SJSA1 (cell line): ENCODE results near the gene CHRNA4. TPM values are rescaled to one million over a fixed set of nuclear protein-coding genes. Genes with fewer than 3 reads are reported as not detected.

ENCODE experiments used
- DNase-seq, 2 experiments: peaks; one replicate each; pipeline ENCODE4 v3.0.0-alpha.2; 2015 to 2020; ENCODE audit warnings: low spot score in 2 of 2, low read depth in 1 of 2
- H3K27ac ChIP-seq: fragments of 250-450 bp; sonication (Bioruptor Pico); 2 replicates; pipeline ENCODE4 v1.5.1; 2020; ENCODE audit warnings: mild to moderate bottlenecking, moderate library complexity
- H3K27me3 ChIP-seq: fragments of 250-450 bp; sonication (Bioruptor Pico); replicated peaks from 2 replicates; pipeline ENCODE4 v1.5.1; 2020; ENCODE audit warnings: mild to moderate bottlenecking, moderate library complexity
- H3K36me3 ChIP-seq: fragments of 250-450 bp; sonication (Bioruptor Pico); 2 replicates; pipeline ENCODE4 v1.5.1; 2020; ENCODE audit warnings: mild to moderate bottlenecking
- H3K4me1 ChIP-seq: fragments of 250-450 bp; sonication (Bioruptor Pico); replicated peaks from 2 replicates; pipeline ENCODE4 v1.6.1; 2021; ENCODE audit warnings: mild to moderate bottlenecking
- H3K4me3 ChIP-seq: fragments of 250-450 bp; sonication (Bioruptor Pico); 2 replicates; pipeline ENCODE4 v1.5.1; 2020; ENCODE audit warnings: mild to moderate bottlenecking
- H3K9me3 ChIP-seq: fragments of 250-450 bp; sonication (Bioruptor Pico); replicated peaks from 2 replicates; pipeline ENCODE4 v1.5.1; 2020; ENCODE audit warnings: mild to moderate bottlenecking
- total RNA-seq: library from RNA; depleted of rRNA; stranded (reverse); fragments of >200 nt; shearing (Covaris generic); gene quantifications from 2 replicates; pipeline ENCODE4 v1.2.3, GENCODE V29; 2014; rRNA removed

CHRNA4 gene
- total RNA-seq = not detected in 2 replicates

DNA sequence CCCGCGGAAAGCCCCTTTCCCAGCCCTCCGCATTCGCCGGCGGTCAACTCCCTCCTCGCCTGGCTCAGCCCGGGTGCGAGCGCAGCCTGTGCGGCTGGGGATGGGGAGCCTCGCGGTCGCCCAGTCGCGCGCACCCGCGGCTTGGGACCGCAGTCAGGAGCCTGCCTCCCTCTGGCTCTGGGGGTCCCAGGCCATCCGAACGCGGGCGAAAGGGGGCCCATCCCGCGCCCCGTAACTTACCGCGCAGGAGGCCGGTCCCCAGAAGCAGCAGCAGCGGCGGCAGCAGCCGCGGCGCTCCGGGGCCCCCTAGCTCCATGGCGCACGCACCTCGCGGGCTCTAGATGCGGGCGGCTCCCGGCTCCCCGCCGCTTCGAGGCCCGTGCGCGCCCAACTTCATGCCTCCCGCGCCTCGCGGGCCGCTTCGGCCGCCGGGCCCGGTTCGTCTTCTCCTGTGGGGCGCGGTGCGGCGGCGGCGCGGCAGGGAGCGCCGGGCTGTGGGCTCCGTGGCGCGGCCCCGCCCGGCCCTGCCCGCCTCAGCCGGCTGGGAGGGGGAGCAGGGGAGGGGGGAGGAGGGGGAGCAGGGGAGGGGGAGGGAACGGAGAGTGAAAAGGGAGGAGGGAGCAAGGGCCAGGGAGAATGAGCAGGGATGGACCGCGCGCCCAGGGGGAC, at the start of gene CHRNA4:
CHRNA4 (minus strand) TSS at position 500 of the 669 bp plus-strand sequence; CDS start at position 316, 184 bp downstream.
- Histone ChIP-seq H3K27me3 (peaks cover 65% of the 10 kb centered on the region), H3K27ac (no peak within 1 kb of the TSS), H3K4me1 (no peaks in the 10 kb centered on the region), H3K36me3 (no peaks in the 10 kb centered on the region), H3K4me3 (no peak within 1 kb of the TSS), H3K9me3 (no peaks in the 10 kb centered on the region)
- no peak for DNase-seq

- Histone ChIP-seq H3K36me3 (no peaks in the 10 kb centered on the region), H3K27me3 (peaks cover 68% of the 10 kb centered on the region), H3K27ac (no peak overlapping the region), H3K4me1 (no peaks in the 10 kb centered on the region), H3K4me3 (no peak overlapping the region), H3K9me3 (no peaks in the 10 kb centered on the region)
- DNase-seq = no peak
Measured at GRCh38 chr20:63409834-63410435, 48.8 kb upstream of the CHRNA4 start.

DNA sequence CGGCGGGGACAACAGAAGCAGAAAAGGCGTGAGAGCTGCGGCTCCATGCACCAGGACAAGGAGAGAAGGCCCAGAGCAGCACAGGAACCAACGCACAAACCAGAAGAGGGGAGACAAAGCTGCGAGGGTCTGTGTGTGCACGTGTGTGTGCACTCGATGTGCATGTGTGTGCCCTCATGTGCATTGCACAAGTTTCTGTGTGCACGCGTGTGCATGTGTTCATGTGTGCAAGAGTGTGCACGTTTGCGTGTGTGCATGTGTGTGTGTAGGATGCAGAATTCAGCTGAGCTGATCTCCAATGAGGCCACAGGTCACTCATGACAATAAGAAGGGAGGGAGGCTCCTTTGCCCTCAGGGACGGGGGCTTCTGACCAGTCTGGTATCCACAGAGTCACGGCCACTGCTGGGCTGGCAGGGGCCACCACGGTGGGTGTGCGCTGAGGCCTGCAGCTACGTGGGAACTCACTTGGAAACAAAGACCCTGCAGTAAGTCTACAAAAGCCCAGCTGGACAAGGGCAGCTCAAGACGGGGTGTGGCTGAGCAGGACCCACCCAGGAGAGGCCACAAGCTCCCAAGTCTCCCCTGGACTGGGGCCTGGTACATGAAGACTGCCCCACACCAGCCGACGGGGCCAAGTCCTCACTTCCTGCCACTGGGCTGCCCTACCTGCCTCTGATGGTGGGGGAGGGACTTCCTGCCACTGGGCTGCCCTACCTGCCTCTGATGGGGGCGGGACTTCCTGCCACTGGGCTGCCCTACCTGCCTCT, 48.1 kb upstream of the CHRNA4 start:
- Histone ChIP-seq H3K4me3 (no peak overlapping the region), H3K36me3 (no peaks in the 10 kb centered on the region), H3K27me3 (peaks cover 66% of the 10 kb centered on the region), H3K27ac (no peak overlapping the region), H3K9me3 (no peaks in the 10 kb centered on the region), H3K4me1 (no peaks in the 10 kb centered on the region)
- no peak for DNase-seq

- H3K4me1 ChIP-seq = no peaks in the 10 kb centered on the region
- H3K36me3 ChIP-seq = no peaks in the 10 kb centered on the region
- DNase-seq = no peak
- peaks cover 61% of the 10 kb centered on the region for H3K27me3 ChIP-seq
- no peak overlapping the region for H3K27ac ChIP-seq
- no peak overlapping the region for H3K4me3 ChIP-seq
- H3K9me3 ChIP-seq = no peaks in the 10 kb centered on the region
Measured at GRCh38 chr20:63408684-63409046, 47.5 kb upstream of the CHRNA4 start.

- Histone ChIP-seq H3K27me3 (peaks cover 61% of the 10 kb centered on the region), H3K36me3 (no peaks in the 10 kb centered on the region), H3K9me3 (no peaks in the 10 kb centered on the region), H3K27ac (no peak overlapping the region), H3K4me3 (no peak overlapping the region), H3K4me1 (no peaks in the 10 kb centered on the region)
- DNase-seq = no peak
Measured at GRCh38 chr20:63407928-63408683, 47.0 kb upstream of the CHRNA4 start.

DNA sequence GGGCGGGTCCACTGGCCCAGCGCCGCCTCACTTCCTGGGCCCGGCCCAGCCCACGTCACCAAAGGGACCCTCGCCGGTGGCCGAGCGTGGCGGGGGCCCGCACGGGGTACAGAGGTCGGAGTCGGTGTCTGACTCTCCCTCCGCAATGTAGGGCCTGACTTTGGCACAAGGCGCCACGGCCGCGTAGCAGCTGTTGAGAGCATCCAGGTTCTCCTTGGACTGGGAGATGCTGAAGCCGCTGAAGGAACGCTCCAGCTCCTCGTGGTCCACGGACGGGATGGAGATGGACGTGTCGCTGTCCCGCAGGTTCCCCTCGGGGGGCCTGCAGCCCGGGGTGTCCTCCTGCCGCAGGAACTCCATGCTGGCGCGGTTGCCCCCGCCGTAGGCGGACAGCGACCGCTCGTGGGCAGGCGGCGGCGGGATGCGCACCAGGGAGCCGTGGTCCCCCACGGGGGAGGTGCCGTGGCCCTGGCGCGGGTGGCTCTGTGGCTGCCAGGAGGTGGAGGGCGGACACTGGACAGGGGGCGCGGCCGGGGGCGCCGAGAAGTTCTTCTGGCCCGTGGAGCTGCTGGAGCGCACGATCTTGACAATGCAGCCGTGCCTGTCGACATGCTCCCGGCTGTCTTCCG, 45.6 kb upstream of the CHRNA4 start:
- Histone ChIP-seq H3K9me3 (no peaks in the 10 kb centered on the region), H3K36me3 (no peaks in the 10 kb centered on the region), H3K4me3 (no peak overlapping the region), H3K27me3 (peaks cover 56% of the 10 kb centered on the region), H3K4me1 (no peaks in the 10 kb centered on the region), H3K27ac (no peak overlapping the region)
- DNase-seq = no peak

DNA sequence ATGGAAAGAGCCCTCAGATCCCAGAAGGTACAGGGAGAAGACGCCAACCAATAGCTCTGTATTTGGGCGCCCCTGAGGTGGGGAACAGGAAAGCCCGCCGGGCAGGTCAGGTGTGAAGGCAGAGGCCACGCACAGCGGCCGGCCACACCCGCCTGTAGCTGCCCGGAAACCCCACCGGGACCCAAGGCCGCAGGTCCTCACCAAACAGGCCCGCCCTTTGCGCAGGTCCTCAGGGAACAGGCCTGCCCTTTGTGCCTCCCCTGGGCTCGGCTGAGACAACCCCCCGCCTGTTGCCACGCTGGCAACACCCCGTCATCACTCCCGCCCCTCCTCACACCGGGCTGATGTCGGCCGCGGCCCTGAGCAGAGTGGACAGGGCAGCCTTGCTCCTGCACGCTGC, 44.9 kb upstream of the CHRNA4 start:
- no peak for DNase-seq
- no peaks in the 10 kb centered on the region for H3K9me3 ChIP-seq
- H3K27ac ChIP-seq = no peak overlapping the region
- H3K4me1 ChIP-seq = no peaks in the 10 kb centered on the region
- H3K4me3 ChIP-seq = no peak overlapping the region
- no peaks in the 10 kb centered on the region for H3K36me3 ChIP-seq
- H3K27me3 ChIP-seq = peaks cover 53% of the 10 kb centered on the region

- Histone ChIP-seq H3K4me3 (no peak overlapping the region), H3K27me3 (peaks cover 53% of the 10 kb centered on the region), H3K9me3 (no peaks in the 10 kb centered on the region), H3K27ac (no peak overlapping the region), H3K4me1 (no peaks in the 10 kb centered on the region), H3K36me3 (no peaks in the 10 kb centered on the region)
- no peak for DNase-seq
Measured at GRCh38 chr20:63405102-63405730, 44.1 kb upstream of the CHRNA4 start.

GRCh38 chr20:63404129-63405085, 43.3 kb upstream of the CHRNA4 start:
- Histone ChIP-seq H3K36me3 (no peaks in the 10 kb centered on the region), H3K27me3 (peaks cover 55% of the 10 kb centered on the region), H3K9me3 (no peaks in the 10 kb centered on the region), H3K4me1 (no peaks in the 10 kb centered on the region), H3K27ac (no peak overlapping the region), H3K4me3 (no peak overlapping the region)
- no peak for DNase-seq

DNA sequence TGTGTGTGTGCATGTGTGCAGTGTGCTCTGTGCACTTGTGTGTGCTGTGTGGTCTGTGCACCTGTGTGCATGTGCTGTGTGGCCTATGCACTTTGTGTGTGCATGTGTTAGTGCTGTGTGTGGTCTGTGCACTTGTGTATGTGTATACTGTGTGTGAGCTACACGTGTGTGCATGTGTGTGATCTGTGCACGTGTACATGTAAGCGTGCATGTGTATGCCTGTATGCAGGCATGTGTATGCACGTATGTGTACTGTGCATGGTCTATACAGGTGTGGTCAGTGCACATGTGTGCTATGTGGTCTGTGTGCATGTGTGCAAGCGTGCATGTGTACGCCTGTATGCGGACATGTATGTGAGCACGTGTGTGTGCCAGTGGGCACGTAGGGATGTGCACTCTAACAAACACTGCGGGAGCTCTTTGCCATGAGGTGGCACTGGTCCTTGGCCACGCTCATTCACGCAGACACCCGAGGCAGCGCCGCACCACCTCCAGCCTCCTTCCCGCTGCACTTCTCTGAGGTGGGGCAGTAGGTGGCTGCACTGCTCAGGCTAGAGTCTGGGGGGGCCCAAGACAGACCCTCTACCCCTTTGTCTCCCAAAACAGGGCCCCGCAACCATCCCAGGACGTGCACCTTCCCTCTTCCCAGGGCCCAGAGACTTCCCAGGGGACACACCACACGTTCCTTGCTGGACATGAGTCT, 42.4 kb upstream of the CHRNA4 start:
- H3K4me1 ChIP-seq = no peaks in the 10 kb centered on the region
- no peaks in the 10 kb centered on the region for H3K9me3 ChIP-seq
- H3K36me3 ChIP-seq = no peaks in the 10 kb centered on the region
- peaks cover 51% of the 10 kb centered on the region for H3K27me3 ChIP-seq
- DNase-seq = no peak
- no peak overlapping the region for H3K4me3 ChIP-seq
- H3K27ac ChIP-seq = no peak overlapping the region

DNA sequence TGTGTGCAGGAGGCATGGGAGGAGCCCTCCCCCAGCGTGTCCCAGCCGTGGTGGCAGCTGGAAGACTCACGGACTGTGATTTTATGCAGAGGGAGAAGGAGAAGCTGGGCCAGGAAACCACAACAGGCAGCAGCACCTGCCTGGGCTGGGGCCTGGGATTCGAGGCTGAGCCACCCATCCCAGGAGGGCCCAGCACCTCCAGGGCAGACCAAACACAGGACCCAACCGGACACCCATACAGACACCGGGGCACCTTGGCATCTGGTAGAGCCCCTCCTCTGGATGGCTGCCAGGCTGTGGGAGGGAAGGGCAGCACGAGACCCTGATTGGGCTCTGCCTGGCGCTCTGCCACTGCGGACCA, 41.7 kb upstream of the CHRNA4 start:
- no peaks in the 10 kb centered on the region for H3K9me3 ChIP-seq
- DNase-seq = no peak
- H3K27ac ChIP-seq = no peak overlapping the region
- H3K36me3 ChIP-seq = no peaks in the 10 kb centered on the region
- no peaks in the 10 kb centered on the region for H3K4me1 ChIP-seq
- no peak overlapping the region for H3K4me3 ChIP-seq
- H3K27me3 ChIP-seq = peaks cover 51% of the 10 kb centered on the region
